ENCODE results near the gene ZNF496. TPM values are rescaled to one million over a fixed set of nuclear protein-coding genes. Genes with fewer than 3 reads are reported as not detected.

Gene ZNF496
- total and polyA plus RNA-seq, 9 of the 15 experiments (the other 6 are each of a cell fraction or from before 2014, with no cell fraction given), result 4.3 to 54.0 (median 31.3) TPM

- TF ChIP-seq NKRF (IDR thresholded peaks at IDR 0.05; ENCODE audit: borderline replicate concordance) (no peak), ERF (CRISPR knock-in tag; IDR thresholded peaks at IDR 0.05) (0 out of 2 replicates have a peak, but pooled peaks have one; percentile 82), TCF15 (CRISPR knock-in tag; IDR thresholded peaks at IDR 0.05) (0 out of 2 replicates have a peak, but pooled peaks have one; percentile 35), CREB3 (tag; conservative IDR thresholded peaks at IDR 0.05; ENCODE audit: low read depth) (peak; percentile 79; the same call in 1 of the 2 replicates), GTF3C2 (IDR thresholded peaks at IDR 0.05; ENCODE audit: borderline replicate concordance, extremely low read depth, insufficient read length) (no peak), ARID3A (IDR thresholded peaks at IDR 0.05; ENCODE audit: borderline replicate concordance, low read depth, low read length) (no peak), POLR3G (IDR thresholded peaks at IDR 0.05; ENCODE audit: extremely low read depth, insufficient read length, insufficient replicate concordance) (no peak), ADNP (tag; IDR thresholded peaks at IDR 0.05) (no peak), NCOR1 (IDR thresholded peaks at IDR 0.05) (peak; percentile 52), NFYB (IDR thresholded peaks at IDR 0.05; ENCODE audit: extremely low read depth, insufficient read length) (no peak)
- TF ChIP-seq, protein P1, sequence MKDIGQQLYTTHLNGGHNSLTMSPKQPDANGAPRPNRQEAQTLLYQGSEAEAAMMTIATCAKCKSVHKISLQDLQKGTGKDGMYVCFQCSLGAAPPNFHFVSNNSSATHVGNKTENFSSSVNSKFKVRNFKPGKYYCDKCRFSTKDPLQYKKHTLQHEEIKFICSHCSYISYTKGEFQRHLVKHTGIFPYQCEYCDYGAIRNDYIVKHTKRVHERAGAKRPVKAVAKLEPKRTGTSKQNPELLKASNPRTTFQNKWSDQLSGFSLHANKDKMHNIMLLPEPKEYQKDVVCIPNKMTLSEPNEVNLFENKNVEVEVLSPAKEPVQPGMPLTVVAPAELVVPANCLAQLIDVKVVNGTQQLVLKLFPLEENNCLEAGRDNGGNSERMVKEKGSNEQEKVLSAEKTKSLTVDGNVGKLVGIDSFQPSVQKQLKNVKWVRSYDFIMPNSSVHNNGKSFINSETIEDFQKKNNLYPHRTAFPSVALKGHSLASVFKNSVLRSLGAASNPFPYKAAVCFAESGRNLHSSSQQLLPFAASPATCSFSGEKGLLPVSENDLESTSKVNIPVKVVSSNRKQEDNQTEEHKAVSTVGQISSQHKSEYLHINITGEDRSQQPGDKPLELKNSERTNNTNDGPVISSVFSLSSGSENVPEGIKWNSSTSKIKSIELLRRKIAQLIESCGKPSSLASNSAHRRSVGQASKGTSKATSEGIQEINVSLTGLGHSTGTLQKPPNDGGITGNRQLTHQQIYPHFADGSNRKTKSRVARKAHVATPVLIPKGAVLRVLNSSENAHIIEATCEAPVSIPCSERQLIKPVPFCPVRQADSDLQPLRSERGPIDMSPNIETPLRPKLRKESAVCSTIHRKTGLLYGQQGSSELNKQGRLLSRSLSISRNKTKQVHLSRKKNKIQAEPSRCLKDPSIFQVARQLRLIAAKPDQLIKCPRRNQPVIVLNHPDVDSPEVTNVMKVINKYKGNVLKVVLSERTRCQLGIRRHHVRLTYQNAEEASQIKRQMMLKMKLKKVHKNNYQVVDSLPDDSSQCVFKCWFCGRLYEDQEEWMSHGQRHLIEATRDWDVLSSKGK (CRISPR knock-in tag; IDR thresholded peaks at IDR 0.05), result no peak
Measured at GRCh38 chr1:247360991-247361731, 29.5 kb upstream of the ZNF496 start (continued).
